Liver (tissue), 9 donors: Measurements from ENCODE around the gene TMUB1. TPM values are rescaled to one million over a fixed set of nuclear protein-coding genes. Genes with fewer than 3 reads are reported as not detected.

Source experiments
- DNase-seq: peaks from one replicate; pipeline ENCODE4 v3.0.0-alpha.2; 2017; ENCODE audit warnings: low spot score
- H3K27ac ChIP-seq, 2 donors: one replicate each; pipeline ENCODE4 v1.7.0; 2013; ENCODE audit warnings: inconsistent platforms in 2 of 2, low read length in 2 of 2, control low read depth in 1 of 2, low read depth in 1 of 2, mild to moderate bottlenecking in 1 of 2
- H3K27me3 ChIP-seq, 4 donors: one replicate each; pipeline versions ENCODE4 v1.6.1 to v1.7.0; 2013; ENCODE audit warnings: low read length in 3 of 4, inconsistent platforms in 1 of 4, mild to moderate bottlenecking in 1 of 4, moderate library complexity in 1 of 4; ENCODE audit not compliant: control insufficient read depth in 4 of 4, insufficient read depth in 4 of 4
- H3K36me3 ChIP-seq, 4 donors: one replicate each; pipeline versions ENCODE4 v1.6.1 to v1.7.0; 2013; ENCODE audit warnings: low read length in 3 of 4, mild to moderate bottlenecking in 3 of 4, low read depth in 1 of 4, moderate library complexity in 1 of 4; ENCODE audit not compliant: control insufficient read depth in 4 of 4, insufficient read depth in 3 of 4
- H3K4me1 ChIP-seq, 4 donors: one replicate each; pipeline versions ENCODE4 v1.6.1 to v1.7.0; 2013; ENCODE audit warnings: low read length in 3 of 4, mild to moderate bottlenecking in 3 of 4, moderate library complexity in 1 of 4; ENCODE audit not compliant: control insufficient read depth in 4 of 4, insufficient read depth in 4 of 4
- H3K4me3 ChIP-seq, 3 donors: one replicate each; pipeline versions ENCODE4 v1.6.1 to v1.7.0; 2013; ENCODE audit warnings: low read length in 3 of 3, control low read depth in 1 of 3, low read depth in 1 of 3, mild to moderate bottlenecking in 1 of 3
- H3K9ac ChIP-seq, 2 donors: one replicate each; pipeline ENCODE4 v1.7.0; 2013; ENCODE audit warnings: low read length in 2 of 2, mild to moderate bottlenecking in 2 of 2, moderate library complexity in 2 of 2, control low read depth in 1 of 2, low read depth in 1 of 2
- H3K9me3 ChIP-seq, 4 donors: one replicate each; pipeline versions ENCODE4 v1.6.1 to v1.7.0; 2013; ENCODE audit warnings: low read length in 3 of 4; ENCODE audit not compliant: control insufficient read depth in 4 of 4
- ATF3 ChIP-seq: IDR thresholded peaks from 2 replicates; pipeline ENCODE4 v1.6.1; 2016; ENCODE audit warnings: antibody characterized with exemption
- EGR1 ChIP-seq, 2 donors: IDR thresholded peaks; 2 replicates each; pipeline ENCODE4 v1.6.1; 2016 to 2018; ENCODE audit warnings: antibody characterized with exemption in 2 of 2, low read depth in 2 of 2
- FOXA1 ChIP-seq: IDR thresholded peaks from 2 replicates; pipeline ENCODE4 v1.6.1; 2016; ENCODE audit warnings: antibody characterized with exemption
- FOXA2 ChIP-seq: IDR thresholded peaks from 2 replicates; pipeline ENCODE4 v1.6.1; 2016; ENCODE audit warnings: antibody characterized with exemption
- GABPA ChIP-seq, 2 donors: IDR thresholded peaks in 1 of 2; conservative IDR thresholded peaks in 1 of 2; 2 replicates each; pipeline ENCODE4 v1.6.1; 2016; ENCODE audit warnings: antibody characterized with exemption in 2 of 2, mild to moderate bottlenecking in 1 of 2, moderate library complexity in 1 of 2
- HNF4A ChIP-seq, 2 donors: conservative IDR thresholded peaks; 2 replicates each; pipeline ENCODE4 v1.6.1; 2016; ENCODE audit warnings: antibody characterized with exemption in 2 of 2, mild to moderate bottlenecking in 2 of 2
- HNF4G ChIP-seq: IDR thresholded peaks from 2 replicates; pipeline ENCODE4 v1.6.1; 2016; ENCODE audit warnings: antibody characterized with exemption
- MAX ChIP-seq: IDR thresholded peaks from 2 replicates; pipeline ENCODE4 v1.6.1; 2016; ENCODE audit warnings: antibody characterized with exemption
- NR2F2 ChIP-seq: IDR thresholded peaks from 2 replicates; pipeline ENCODE4 v1.6.1; 2016; ENCODE audit warnings: antibody characterized with exemption
- RAD21 ChIP-seq, 2 donors: IDR thresholded peaks; 2 replicates each; pipeline ENCODE4 v1.6.1; 2016; ENCODE audit warnings: antibody characterized with exemption in 2 of 2, mild to moderate bottlenecking in 2 of 2
- REST ChIP-seq: IDR thresholded peaks from 2 replicates; pipeline ENCODE4 v1.6.1; 2016; ENCODE audit warnings: antibody characterized with exemption, mild to moderate bottlenecking
- RXRA ChIP-seq, 2 donors: IDR thresholded peaks; 2 replicates each; pipeline ENCODE4 v1.6.1; 2017 to 2018; ENCODE audit warnings: antibody characterized with exemption in 2 of 2, mild to moderate bottlenecking in 1 of 2
- SP1 ChIP-seq: IDR thresholded peaks from 2 replicates; pipeline ENCODE4 v1.6.1; 2018; ENCODE audit warnings: antibody characterized with exemption, mild to moderate bottlenecking
- TAF1 ChIP-seq: conservative IDR thresholded peaks from 2 replicates; pipeline ENCODE4 v1.6.1; 2016; ENCODE audit warnings: antibody characterized with exemption, mild to moderate bottlenecking
- YY1 ChIP-seq: IDR thresholded peaks from 2 replicates; pipeline ENCODE4 v1.6.1; 2016; ENCODE audit warnings: antibody characterized with exemption, mild to moderate bottlenecking
- WGBS: extraction: QIAGEN DNeasy Blood & Tissue Kit; methylation state at CpG from one replicate; pipeline ENCODE4 v1.1.7; 2013; 5-methylcytosine and 5-hydroxymethylcytosine counted together
- polyA plus RNA-seq, 2 donors: library from polyadenylated mRNA; stranded (reverse) in 1 of 2; unstranded in 1 of 2; fragments of 200-250 nt in 1 of 2; fragments of >200 nt in 1 of 2; fragmentation: Nextera tagmentation in 1 of 2; extraction: Ambion mirVana in 1 of 2; gene quantifications; one replicate each; pipeline versions ENCODE4 v1.2.1 to v1.2.3, GENCODE V29; 2013 to 2015
- total RNA-seq, 2 donors: library from RNA; depleted of rRNA; stranded (reverse); fragments of >200 nt; gene quantifications; one replicate each; pipeline ENCODE4 v1.2.3, GENCODE V29; 2014
- TF ChIP-seq, protein P1 (sequence below): fragments of 150-350 bp; IDR thresholded peaks from 2 replicates; pipeline ENCODE4 v1.5.1; 2017; ENCODE audit warnings: improper control_type of control experiment, low read depth, low read length; ENCODE audit not compliant: missing input control
- TF ChIP-seq, protein P2 (sequence below): IDR thresholded peaks from 2 replicates; pipeline ENCODE4 v1.6.1; 2016; ENCODE audit warnings: antibody characterized with exemption
- donor health status: healthy.
- donor health status: healthy.
- donor health status: healthy.
- donor health status: healthy.
- donor health status: healthy.

The TMUB1 gene
- total and polyA plus RNA-seq, 4 donors: 15.1 to 51.7 (median 30.5) TPM

GRCh38 chr7:151104411-151105235 lies 21.3 kb upstream of the TMUB1 start:
- Histone ChIP-seq H3K4me1 (no peaks in the 10 kb centered on the region), H3K9me3 (no peaks in the 10 kb centered on the region), H3K4me3 (no peak overlapping the region), H3K27ac (no peak overlapping the region), H3K9ac (no peak overlapping the region), H3K36me3 (peaks cover 0 to 4% (median 1%) of the 10 kb centered on the region in 4 donors), H3K27me3 (no peaks in the 10 kb centered on the region)
- WGBS: 86% methylated on average over 23 of the region's 23 CpGs
- no peak for TF ChIP-seq HNF4A (conservative IDR thresholded peaks at IDR 0.05)
- TF ChIP-seq YY1: no peak
- no peak for TF ChIP-seq TAF1
- TF ChIP-seq, protein P1, sequence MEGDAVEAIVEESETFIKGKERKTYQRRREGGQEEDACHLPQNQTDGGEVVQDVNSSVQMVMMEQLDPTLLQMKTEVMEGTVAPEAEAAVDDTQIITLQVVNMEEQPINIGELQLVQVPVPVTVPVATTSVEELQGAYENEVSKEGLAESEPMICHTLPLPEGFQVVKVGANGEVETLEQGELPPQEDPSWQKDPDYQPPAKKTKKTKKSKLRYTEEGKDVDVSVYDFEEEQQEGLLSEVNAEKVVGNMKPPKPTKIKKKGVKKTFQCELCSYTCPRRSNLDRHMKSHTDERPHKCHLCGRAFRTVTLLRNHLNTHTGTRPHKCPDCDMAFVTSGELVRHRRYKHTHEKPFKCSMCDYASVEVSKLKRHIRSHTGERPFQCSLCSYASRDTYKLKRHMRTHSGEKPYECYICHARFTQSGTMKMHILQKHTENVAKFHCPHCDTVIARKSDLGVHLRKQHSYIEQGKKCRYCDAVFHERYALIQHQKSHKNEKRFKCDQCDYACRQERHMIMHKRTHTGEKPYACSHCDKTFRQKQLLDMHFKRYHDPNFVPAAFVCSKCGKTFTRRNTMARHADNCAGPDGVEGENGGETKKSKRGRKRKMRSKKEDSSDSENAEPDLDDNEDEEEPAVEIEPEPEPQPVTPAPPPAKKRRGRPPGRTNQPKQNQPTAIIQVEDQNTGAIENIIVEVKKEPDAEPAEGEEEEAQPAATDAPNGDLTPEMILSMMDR: no peak
- no peak for TF ChIP-seq MAX
- TF ChIP-seq RAD21 (IDR thresholded peaks at IDR 0.05): no peak
- DNase-seq: no peak

GRCh38 chr7:151103973-151104372 lies 20.7 kb upstream of the TMUB1 start:
- H3K4me1 ChIP-seq: no peaks in the 10 kb centered on the region
- no peak for DNase-seq
- TF ChIP-seq SP1 (no peak), REST (no peak), HNF4G (no peak), ATF3 (no peak), YY1 (no peak), EGR1 (IDR thresholded peaks at IDR 0.05; ENCODE audit: low read depth in 2 of 2) (no peak), FOXA2 (no peak), TAF1 (no peak), NR2F2 (no peak), GABPA (IDR thresholded peaks at IDR 0.05 in 1 of 2, conservative IDR thresholded peaks at IDR 0.05 in 1 of 2) (no peak), RXRA (IDR thresholded peaks at IDR 0.05) (no peak), FOXA1 (no peak)
- TF ChIP-seq, protein P1: no peak
- TF ChIP-seq, protein P2, sequence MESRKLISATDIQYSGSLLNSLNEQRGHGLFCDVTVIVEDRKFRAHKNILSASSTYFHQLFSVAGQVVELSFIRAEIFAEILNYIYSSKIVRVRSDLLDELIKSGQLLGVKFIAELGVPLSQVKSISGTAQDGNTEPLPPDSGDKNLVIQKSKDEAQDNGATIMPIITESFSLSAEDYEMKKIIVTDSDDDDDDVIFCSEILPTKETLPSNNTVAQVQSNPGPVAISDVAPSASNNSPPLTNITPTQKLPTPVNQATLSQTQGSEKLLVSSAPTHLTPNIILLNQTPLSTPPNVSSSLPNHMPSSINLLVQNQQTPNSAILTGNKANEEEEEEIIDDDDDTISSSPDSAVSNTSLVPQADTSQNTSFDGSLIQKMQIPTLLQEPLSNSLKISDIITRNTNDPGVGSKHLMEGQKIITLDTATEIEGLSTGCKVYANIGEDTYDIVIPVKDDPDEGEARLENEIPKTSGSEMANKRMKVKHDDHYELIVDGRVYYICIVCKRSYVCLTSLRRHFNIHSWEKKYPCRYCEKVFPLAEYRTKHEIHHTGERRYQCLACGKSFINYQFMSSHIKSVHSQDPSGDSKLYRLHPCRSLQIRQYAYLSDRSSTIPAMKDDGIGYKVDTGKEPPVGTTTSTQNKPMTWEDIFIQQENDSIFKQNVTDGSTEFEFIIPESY: no peak
- no peak overlapping the region for H3K9ac ChIP-seq
- no peak overlapping the region for H3K27ac ChIP-seq
- H3K27me3 ChIP-seq: no peaks in the 10 kb centered on the region
- no peak overlapping the region for H3K4me3 ChIP-seq
- H3K9me3 ChIP-seq: no peaks in the 10 kb centered on the region
- WGBS: 88% methylated on average over 12 of the region's 12 CpGs
- H3K36me3 ChIP-seq: peaks cover 0 to 4% (median 1%) of the 10 kb centered on the region in 4 donors
